HCT116 (cell line): Measurements from ENCODE around the gene MACF1. TPM values are rescaled to one million over a fixed set of nuclear protein-coding genes. Genes with fewer than 3 reads are reported as not detected.

Source experiments
- ATAC-seq: fragments of 200-7000 bp; cut with Tn5 transposase; 2 replicates; pipeline ENCODE4 v1.9.1; 2020; ENCODE audit warnings: mild to moderate bottlenecking, moderate library complexity
- BruUV-seq: library from RNA; stranded (reverse); fragments of 400-500 nt; replicated peaks from 2 replicates; lab custom pipeline; 2021; lab: Mats Ljungman, UMichigan
- CTCF ChIA-PET: fragments of 300-600 bp; sonication (Branson Sonifier 250); formaldehyde crosslinking; loops from one replicate; lab custom pipeline; 2021; ENCODE audit warnings: antibody characterized with exemption; lab: Charles Lee
- POLR2A ChIA-PET: fragments of 300-600, 350-600 bp; sonication (Branson Sonifier 250); formaldehyde crosslinking; loops from one replicate; lab custom pipeline; 2021; ENCODE audit warnings: antibody characterized with exemption; lab: Charles Lee
- RAD21 ChIA-PET, 2 experiments: fragments of 300-600 bp; sonication (Branson Sonifier 250); formaldehyde crosslinking; loops; one replicate each; lab custom pipeline; 2023; ENCODE audit warnings: low total read pairs in 2 of 2; ENCODE audit not compliant: uncharacterized antibody in 2 of 2, unreplicated experiment in 2 of 2, low non-redundant PET in 1 of 2; lab: Charles Lee
- DNase-seq: peaks from one replicate; pipeline ENCODE4 v3.0.0-alpha.2; 2010; ENCODE audit warnings: low read depth, low spot score
- H2AFZ ChIP-seq: fragments of 200-600 bp; shearing (Covaris generic), sonication (generic); 2 replicates; pipeline ENCODE4 v1.6.1; 2017; ENCODE audit warnings: low read depth, mixed run types, mixed read lengths, antibody characterized with exemption, low read length; ENCODE audit not compliant: poor library complexity, severe bottlenecking
- H3K27ac ChIP-seq: 2 replicates; pipeline ENCODE4 v1.5.1; 2012; ENCODE audit warnings: low read depth, low read length
- H3K27me3 ChIP-seq: fragments of 200-600 bp; sonication (generic); 2 replicates; pipeline ENCODE4 v1.6.1; 2016; ENCODE audit warnings: mixed run types, low read length, mixed read lengths; ENCODE audit not compliant: insufficient read depth
- H3K36me3 ChIP-seq, 2 experiments: fragments of 200-500 bp in 1 of 2; fragments of 200-600 bp in 1 of 2; sonication (Bioruptor generic) in 1 of 2; sonication (generic) in 1 of 2; 2 replicates each; pipeline versions ENCODE4 v1.5.1 to v1.6.1; 2014 to 2016; ENCODE audit warnings: low read length in 2 of 2, inconsistent platforms in 1 of 2, mixed read lengths in 1 of 2, mixed run types in 1 of 2; ENCODE audit not compliant: insufficient read depth in 2 of 2, control insufficient read depth in 1 of 2
- H3K4me1 ChIP-seq, 2 experiments: fragments of 200-600 bp in 1 of 2; sonication (generic) in 1 of 2; 2 replicates each; pipeline versions ENCODE4 v1.5.1 to v1.6.1; 2012 to 2017; ENCODE audit warnings: low read length in 2 of 2, inconsistent platforms in 1 of 2, mild to moderate bottlenecking in 1 of 2, mixed read lengths in 1 of 2, mixed run types in 1 of 2, moderate library complexity in 1 of 2; ENCODE audit not compliant: insufficient read depth in 2 of 2, control insufficient read depth in 1 of 2
- H3K4me2 ChIP-seq: fragments of 200-600 bp; sonication (generic); 2 replicates; pipeline ENCODE4 v1.6.1; 2017; ENCODE audit warnings: mixed run types, low read length, mixed read lengths
- H3K4me3 ChIP-seq, 2 experiments: fragments of 200-600 bp in 1 of 2; sonication (generic) in 1 of 2; replicated peaks in 1 of 2; 2 replicates each; pipeline ENCODE4 v1.5.1; 2011 to 2016; ENCODE audit warnings: low read length in 2 of 2, control low read depth in 1 of 2, low read depth in 1 of 2, mild to moderate bottlenecking in 1 of 2, mixed read lengths in 1 of 2, mixed run types in 1 of 2
- H3K79me2 ChIP-seq: fragments of 200-600 bp; sonication (generic); 2 replicates; pipeline ENCODE4 v1.6.1; 2017; ENCODE audit warnings: mild to moderate bottlenecking, mixed run types, low read length, moderate library complexity, mixed read lengths; ENCODE audit not compliant: insufficient read depth
- H3K9ac ChIP-seq: fragments of 200-600 bp; sonication (generic); 2 replicates; pipeline ENCODE4 v1.6.1; 2016; ENCODE audit warnings: low read length, mixed read lengths
- H3K9me2 ChIP-seq: fragments of 200-600 bp; sonication (generic), shearing (Covaris generic); 2 replicates; pipeline ENCODE4 v1.6.1; 2017; ENCODE audit warnings: mixed run types, mild to moderate bottlenecking, moderate library complexity; ENCODE audit not compliant: insufficient read depth
- H3K9me3 ChIP-seq, 2 experiments: fragments of 200-500 bp in 1 of 2; fragments of 200-600 bp in 1 of 2; sonication (Bioruptor generic) in 1 of 2; sonication (generic) in 1 of 2; 2 replicates each; pipeline ENCODE4 v1.6.1; 2014 to 2017; ENCODE audit warnings: low read length in 2 of 2, mixed read lengths in 2 of 2, inconsistent platforms in 1 of 2, low read depth in 1 of 2, mild to moderate bottlenecking in 1 of 2, mixed run types in 1 of 2, moderate library complexity in 1 of 2; ENCODE audit not compliant: control insufficient read depth in 1 of 2, insufficient read depth in 1 of 2
- H4K20me1 ChIP-seq: fragments of 200-600 bp; sonication (generic), shearing (Covaris generic); 2 replicates; pipeline ENCODE4 v1.6.1; 2017; ENCODE audit warnings: mixed run types, mild to moderate bottlenecking, moderate library complexity; ENCODE audit not compliant: insufficient read depth
- CBX3 ChIP-seq: IDR thresholded peaks from 2 replicates; pipeline ENCODE4 v1.6.1; 2012; ENCODE audit warnings: low read depth
- CEBPB ChIP-seq: IDR thresholded peaks from 2 replicates; pipeline ENCODE4 v1.6.1; 2012; ENCODE audit warnings: low read depth
- ELF1 ChIP-seq: IDR thresholded peaks from 2 replicates; pipeline ENCODE4 v1.6.1; 2012; ENCODE audit warnings: low read depth, borderline replicate concordance
- EZH2 ChIP-seq: fragments of 200-600 bp; sonication (generic); IDR thresholded peaks from 2 replicates; pipeline ENCODE4 v1.6.1; 2017; ENCODE audit warnings: antibody characterized with exemption, mixed run types
- POLR2A ChIP-seq: IDR thresholded peaks from 2 replicates; pipeline ENCODE4 v1.7.0; 2011; ENCODE audit warnings: borderline replicate concordance; ENCODE audit not compliant: insufficient read depth, insufficient read length; ENCODE audit errors: extremely low read depth
- POLR2AphosphoS5 ChIP-seq: IDR thresholded peaks from 2 replicates; pipeline ENCODE4 v1.6.1; 2011; ENCODE audit warnings: mild to moderate bottlenecking, low read depth, low read length, moderate library complexity
- SIN3A ChIP-seq: IDR thresholded peaks from 2 replicates; pipeline ENCODE4 v1.6.1; 2012; ENCODE audit warnings: low read depth
- SRF ChIP-seq: IDR thresholded peaks from 2 replicates; pipeline ENCODE4 v1.6.1; 2012; ENCODE audit warnings: low read depth
- intact Hi-C: fragments of 100-400 bp; cut with micrococcal nuclease; formaldehyde crosslinking; loops from 2 replicates; pipeline ENCODE4 v1.10.0; 2022
- total RNA-seq: library from RNA; stranded (reverse); gene quantifications from one replicate; pipeline ENCODE4 v1.2.1, GENCODE V29; 2021; ENCODE audit not compliant: unreplicated experiment
- TF ChIP-seq, protein P1 (sequence below): IDR thresholded peaks from 2 replicates; pipeline ENCODE4 v1.6.1; 2011; ENCODE audit warnings: mild to moderate bottlenecking, low read length, moderate library complexity; ENCODE audit not compliant: insufficient replicate concordance; ENCODE audit errors: extremely low read depth
- TF ChIP-seq, protein P2 (sequence below): IDR thresholded peaks from 2 replicates; pipeline ENCODE4 v1.6.1; 2012
- TF ChIP-seq, protein P3 (sequence below): IDR thresholded peaks from 2 replicates; pipeline ENCODE4 v1.6.1; 2012
- TF ChIP-seq, protein P4 (sequence below): IDR thresholded peaks from 2 replicates; pipeline ENCODE4 v1.6.1; 2012; ENCODE audit warnings: low read depth

The MACF1 gene
- total RNA-seq, 1 experiment from 2014 or later, result 146 TPM

DNA sequence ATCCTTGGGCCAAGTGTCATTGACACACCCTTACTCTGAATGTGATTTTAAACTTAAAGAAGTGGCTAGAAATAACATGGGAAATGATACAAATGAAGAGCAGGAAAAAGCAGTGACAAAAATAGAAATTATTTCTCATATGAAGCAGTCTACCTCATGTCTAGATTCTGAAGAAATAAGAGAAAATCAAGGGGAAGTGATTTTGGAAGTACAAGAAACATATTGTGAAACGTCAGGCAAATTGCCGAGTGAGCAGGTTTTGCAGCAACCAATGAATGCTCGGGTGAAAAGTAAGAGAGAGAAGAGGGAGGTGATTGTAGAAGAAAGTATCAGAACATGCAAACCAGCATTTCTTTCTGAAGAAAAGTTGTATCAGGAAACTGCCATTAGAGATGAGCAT lies 130.7 kb downstream of the MACF1 start:
- H3K4me1 ChIP-seq, result no peaks in the 10 kb centered on the region
- no peaks in the 10 kb centered on the region for H3K79me2 ChIP-seq
- BruUV-seq, result no TSS peak
- ChIA-PET POLR2A (no interaction called here), RAD21 (no interaction called here), CTCF (no interaction called here)
- no peak overlapping the region for H3K9ac ChIP-seq
- no peaks in the 10 kb centered on the region for H3K27me3 ChIP-seq
- no peaks in the 10 kb centered on the region for H3K9me2 ChIP-seq
- no peaks in the 10 kb centered on the region for H3K36me3 ChIP-seq
- H4K20me1 ChIP-seq, result no peaks in the 10 kb centered on the region
- no peak overlapping the region for H2AFZ ChIP-seq
- no peak overlapping the region for H3K4me2 ChIP-seq
- DNase-seq, result no peak
- no peaks in the 10 kb centered on the region for H3K9me3 ChIP-seq
- intact Hi-C loops, result no loop called here
- no peak overlapping the region for H3K4me3 ChIP-seq
- TF ChIP-seq SRF (no peak), CEBPB (no peak), POLR2A (no peak), EZH2 (no peak), CBX3 (no peak), POLR2AphosphoS5 (no peak), SIN3A (no peak), ELF1 (no peak)
- TF ChIP-seq, protein P1, sequence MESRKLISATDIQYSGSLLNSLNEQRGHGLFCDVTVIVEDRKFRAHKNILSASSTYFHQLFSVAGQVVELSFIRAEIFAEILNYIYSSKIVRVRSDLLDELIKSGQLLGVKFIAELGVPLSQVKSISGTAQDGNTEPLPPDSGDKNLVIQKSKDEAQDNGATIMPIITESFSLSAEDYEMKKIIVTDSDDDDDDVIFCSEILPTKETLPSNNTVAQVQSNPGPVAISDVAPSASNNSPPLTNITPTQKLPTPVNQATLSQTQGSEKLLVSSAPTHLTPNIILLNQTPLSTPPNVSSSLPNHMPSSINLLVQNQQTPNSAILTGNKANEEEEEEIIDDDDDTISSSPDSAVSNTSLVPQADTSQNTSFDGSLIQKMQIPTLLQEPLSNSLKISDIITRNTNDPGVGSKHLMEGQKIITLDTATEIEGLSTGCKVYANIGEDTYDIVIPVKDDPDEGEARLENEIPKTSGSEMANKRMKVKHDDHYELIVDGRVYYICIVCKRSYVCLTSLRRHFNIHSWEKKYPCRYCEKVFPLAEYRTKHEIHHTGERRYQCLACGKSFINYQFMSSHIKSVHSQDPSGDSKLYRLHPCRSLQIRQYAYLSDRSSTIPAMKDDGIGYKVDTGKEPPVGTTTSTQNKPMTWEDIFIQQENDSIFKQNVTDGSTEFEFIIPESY, result no peak
- TF ChIP-seq, protein P2, sequence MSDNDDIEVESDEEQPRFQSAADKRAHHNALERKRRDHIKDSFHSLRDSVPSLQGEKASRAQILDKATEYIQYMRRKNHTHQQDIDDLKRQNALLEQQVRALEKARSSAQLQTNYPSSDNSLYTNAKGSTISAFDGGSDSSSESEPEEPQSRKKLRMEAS, result no peak
- TF ChIP-seq, protein P3, sequence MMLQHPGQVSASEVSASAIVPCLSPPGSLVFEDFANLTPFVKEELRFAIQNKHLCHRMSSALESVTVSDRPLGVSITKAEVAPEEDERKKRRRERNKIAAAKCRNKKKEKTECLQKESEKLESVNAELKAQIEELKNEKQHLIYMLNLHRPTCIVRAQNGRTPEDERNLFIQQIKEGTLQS, result no peak
- TF ChIP-seq, protein P4, sequence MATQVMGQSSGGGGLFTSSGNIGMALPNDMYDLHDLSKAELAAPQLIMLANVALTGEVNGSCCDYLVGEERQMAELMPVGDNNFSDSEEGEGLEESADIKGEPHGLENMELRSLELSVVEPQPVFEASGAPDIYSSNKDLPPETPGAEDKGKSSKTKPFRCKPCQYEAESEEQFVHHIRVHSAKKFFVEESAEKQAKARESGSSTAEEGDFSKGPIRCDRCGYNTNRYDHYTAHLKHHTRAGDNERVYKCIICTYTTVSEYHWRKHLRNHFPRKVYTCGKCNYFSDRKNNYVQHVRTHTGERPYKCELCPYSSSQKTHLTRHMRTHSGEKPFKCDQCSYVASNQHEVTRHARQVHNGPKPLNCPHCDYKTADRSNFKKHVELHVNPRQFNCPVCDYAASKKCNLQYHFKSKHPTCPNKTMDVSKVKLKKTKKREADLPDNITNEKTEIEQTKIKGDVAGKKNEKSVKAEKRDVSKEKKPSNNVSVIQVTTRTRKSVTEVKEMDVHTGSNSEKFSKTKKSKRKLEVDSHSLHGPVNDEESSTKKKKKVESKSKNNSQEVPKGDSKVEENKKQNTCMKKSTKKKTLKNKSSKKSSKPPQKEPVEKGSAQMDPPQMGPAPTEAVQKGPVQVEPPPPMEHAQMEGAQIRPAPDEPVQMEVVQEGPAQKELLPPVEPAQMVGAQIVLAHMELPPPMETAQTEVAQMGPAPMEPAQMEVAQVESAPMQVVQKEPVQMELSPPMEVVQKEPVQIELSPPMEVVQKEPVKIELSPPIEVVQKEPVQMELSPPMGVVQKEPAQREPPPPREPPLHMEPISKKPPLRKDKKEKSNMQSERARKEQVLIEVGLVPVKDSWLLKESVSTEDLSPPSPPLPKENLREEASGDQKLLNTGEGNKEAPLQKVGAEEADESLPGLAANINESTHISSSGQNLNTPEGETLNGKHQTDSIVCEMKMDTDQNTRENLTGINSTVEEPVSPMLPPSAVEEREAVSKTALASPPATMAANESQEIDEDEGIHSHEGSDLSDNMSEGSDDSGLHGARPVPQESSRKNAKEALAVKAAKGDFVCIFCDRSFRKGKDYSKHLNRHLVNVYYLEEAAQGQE, result no peak
- ATAC-seq, result no peak
- H3K27ac ChIP-seq, result no peak overlapping the region
